GM23248 (cell line): Measurements from ENCODE around the gene RASAL2.

Experiments
- EZH2 ChIP-seq: fragments of 200-600 bp; sonication (generic); IDR thresholded peaks from 2 replicates; pipeline ENCODE4 v1.6.1; 2018; ENCODE audit warnings: antibody characterized with exemption, mild to moderate bottlenecking; ENCODE audit not compliant: insufficient read depth, poor library complexity, severe bottlenecking
- EZH2phosphoT487 ChIP-seq: fragments of 200-600 bp; sonication (generic); IDR thresholded peaks from 2 replicates; pipeline ENCODE4 v1.6.1; 2018; ENCODE audit warnings: antibody characterized with exemption, moderate library complexity, mild to moderate bottlenecking, low read depth; ENCODE audit not compliant: insufficient read depth

GRCh38 chr1:178488393-178488792 lies 394.5 kb downstream of the RASAL2 start:
- TF ChIP-seq EZH2 (no peak), EZH2phosphoT487 (no peak)
